ENCODE measurements around the gene CSMD2. TPM values are rescaled to one million over a fixed set of nuclear protein-coding genes. Genes with fewer than 3 reads are reported as not detected.

Gene CSMD2
- total RNA-seq, 1 donor from 2014 or later: 2.6 TPM

DNA sequence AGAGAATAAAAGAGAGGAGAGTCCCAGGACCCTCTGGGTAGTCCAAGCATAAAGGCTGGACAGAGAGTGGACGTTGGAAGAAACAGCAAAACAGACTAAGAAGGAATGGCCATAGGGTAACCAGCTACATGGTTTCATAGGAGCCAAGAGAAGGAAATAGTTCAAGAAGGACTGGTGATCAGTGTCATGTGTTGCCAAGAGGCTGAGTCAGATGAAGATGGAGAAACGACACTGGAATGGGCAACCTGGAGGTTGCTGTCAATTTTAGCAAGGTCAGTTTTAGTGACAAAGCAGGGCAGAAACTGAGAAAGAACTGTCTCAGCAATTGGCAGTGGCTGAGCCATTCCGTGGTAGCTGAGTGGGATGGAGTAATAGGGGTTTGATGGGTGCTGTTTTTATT is 259.8 kb downstream of the CSMD2 start:
- Histone ChIP-seq H3K9me3 (ENCODE audit: low read depth) (no peaks in the 10 kb centered on the region), H2AFZ (replicated peaks) (no peak overlapping the region), H3K4me3 (no peak overlapping the region), H3K27me3 (no peaks in the 10 kb centered on the region), H3K4me2 (no peak overlapping the region), H4K20me1 (ENCODE audit: low read depth) (no peaks in the 10 kb centered on the region), H3K4me1 (peaks cover 12% of the 10 kb centered on the region), H3K36me3 (no peaks in the 10 kb centered on the region), H3K27ac (no peak overlapping the region), H3F3A (ENCODE audit: low read depth) (no peaks in the 10 kb centered on the region), H3K79me2 (ENCODE audit: low read depth) (no peaks in the 10 kb centered on the region), H3K9ac (no peak overlapping the region)
- Mint-ChIP-seq H3K4me1 (peaks cover 7% of the 10 kb centered on the region), H3K9me3 (no peaks in the 10 kb centered on the region), H3K27ac (no peak overlapping the region), H3K27me3 (ENCODE audit: insufficient read depth, low read depth) (peaks cover 7% of the 10 kb centered on the region), H3K4me3 (no peak overlapping the region), H3K36me3 (no peaks in the 10 kb centered on the region)
- TF ChIP-seq EZH2phosphoT487 (IDR thresholded peaks at IDR 0.05) (no peak), CTCF (IDR thresholded peaks at IDR 0.05) (no peak), EZH2 (IDR thresholded peaks at IDR 0.05) (no peak)
- no peak for DNase-seq (ENCODE audit: low spot score)

DNA sequence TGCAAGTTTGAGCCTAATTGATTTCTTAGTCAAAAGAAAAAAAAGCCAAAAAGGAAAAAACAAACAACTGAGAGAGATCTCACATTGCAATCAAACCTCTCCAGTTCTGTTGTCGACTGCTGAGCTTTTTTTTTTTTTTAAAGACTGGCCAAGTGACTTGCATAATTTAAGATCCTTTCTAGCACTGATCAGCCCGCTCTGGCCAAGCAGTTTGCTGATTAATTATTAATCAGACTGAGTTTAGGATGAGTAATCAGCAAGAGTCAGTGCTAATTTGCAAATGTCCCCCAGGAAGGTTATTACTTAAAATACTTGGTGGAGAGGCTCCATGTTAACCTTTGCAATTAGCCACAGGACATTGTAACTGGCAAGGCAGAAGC is 261.8 kb downstream of the CSMD2 start:
- peaks cover 12% of the 10 kb centered on the region for H3K4me1 ChIP-seq
- H3K27me3 ChIP-seq: no peaks in the 10 kb centered on the region
- Mint-ChIP-seq H3K27me3 (ENCODE audit: insufficient read depth, low read depth) (peaks cover 7% of the 10 kb centered on the region), H3K27ac (no peak overlapping the region), H3K4me3 (no peak overlapping the region), H3K36me3 (no peaks in the 10 kb centered on the region), H3K4me1 (peaks cover 14% of the 10 kb centered on the region), H3K9me3 (no peaks in the 10 kb centered on the region)
- no peak overlapping the region for H3K27ac ChIP-seq
- H3K79me2 ChIP-seq (ENCODE audit: low read depth): no peaks in the 10 kb centered on the region
- no peaks in the 10 kb centered on the region for H3F3A ChIP-seq (ENCODE audit: low read depth)
- no peaks in the 10 kb centered on the region for H4K20me1 ChIP-seq (ENCODE audit: low read depth)
- DNase-seq (ENCODE audit: low spot score): no peak
- H3K4me2 ChIP-seq: no peak overlapping the region
- H3K36me3 ChIP-seq: no peaks in the 10 kb centered on the region
- no peak overlapping the region for H3K4me3 ChIP-seq
- no peak overlapping the region for H3K9ac ChIP-seq
- no peak overlapping the region for H2AFZ ChIP-seq (replicated peaks)
- TF ChIP-seq EZH2 (IDR thresholded peaks at IDR 0.05): no peak
- no peak for TF ChIP-seq CTCF (IDR thresholded peaks at IDR 0.05)
- no peak for TF ChIP-seq EZH2phosphoT487 (IDR thresholded peaks at IDR 0.05)
- no peaks in the 10 kb centered on the region for H3K9me3 ChIP-seq (ENCODE audit: low read depth)

- Mint-ChIP-seq H3K4me1 (peaks cover 14% of the 10 kb centered on the region), H3K36me3 (no peaks in the 10 kb centered on the region), H3K27me3 (ENCODE audit: insufficient read depth, low read depth) (peaks cover 7% of the 10 kb centered on the region), H3K4me3 (no peak overlapping the region), H3K27ac (no peak overlapping the region), H3K9me3 (no peaks in the 10 kb centered on the region)
- Histone ChIP-seq H3K36me3 (no peaks in the 10 kb centered on the region), H3K9me3 (ENCODE audit: low read depth) (no peaks in the 10 kb centered on the region), H2AFZ (replicated peaks) (no peak overlapping the region), H3K79me2 (ENCODE audit: low read depth) (no peaks in the 10 kb centered on the region), H4K20me1 (ENCODE audit: low read depth) (no peaks in the 10 kb centered on the region), H3K9ac (no peak overlapping the region), H3K27me3 (no peaks in the 10 kb centered on the region), H3K4me2 (no peak overlapping the region), H3K4me3 (no peak overlapping the region), H3K4me1 (peaks cover 12% of the 10 kb centered on the region), H3K27ac (no peak overlapping the region), H3F3A (ENCODE audit: low read depth) (no peaks in the 10 kb centered on the region)
- TF ChIP-seq EZH2 (IDR thresholded peaks at IDR 0.05) (no peak), EZH2phosphoT487 (IDR thresholded peaks at IDR 0.05) (no peak), CTCF (IDR thresholded peaks at IDR 0.05) (no peak)
- no peak for DNase-seq (ENCODE audit: low spot score)
Measured at GRCh38 chr1:33902486-33903209, 262.4 kb downstream of the CSMD2 start.

All from neural progenitor cell (in vitro differentiated cells).